ACHN (cell line): ENCODE data around the gene DPP3.
A peak's percentile ranks its signal among the peaks of the same experiment; 100 is the strongest.
"Not testable (repeated sequence)": the region's sequence is repeated elsewhere in the genome, so short reads cannot be mapped to it uniquely, and the experiment has no call there.

Experiments
- DNase-seq: peaks from one replicate; pipeline ENCODE4 v3.0.0-alpha.2; 2015
- in situ Hi-C: cut with HindIII; loops from 2 replicates; pipeline ENCODE4 v1.10.0; 2017; ENCODE audit warnings: low sequenced_read_pairs, low pct_ligation_motif_present, low pct_unique_long_range_greater_than_20kb

The DPP3 gene, protein sequence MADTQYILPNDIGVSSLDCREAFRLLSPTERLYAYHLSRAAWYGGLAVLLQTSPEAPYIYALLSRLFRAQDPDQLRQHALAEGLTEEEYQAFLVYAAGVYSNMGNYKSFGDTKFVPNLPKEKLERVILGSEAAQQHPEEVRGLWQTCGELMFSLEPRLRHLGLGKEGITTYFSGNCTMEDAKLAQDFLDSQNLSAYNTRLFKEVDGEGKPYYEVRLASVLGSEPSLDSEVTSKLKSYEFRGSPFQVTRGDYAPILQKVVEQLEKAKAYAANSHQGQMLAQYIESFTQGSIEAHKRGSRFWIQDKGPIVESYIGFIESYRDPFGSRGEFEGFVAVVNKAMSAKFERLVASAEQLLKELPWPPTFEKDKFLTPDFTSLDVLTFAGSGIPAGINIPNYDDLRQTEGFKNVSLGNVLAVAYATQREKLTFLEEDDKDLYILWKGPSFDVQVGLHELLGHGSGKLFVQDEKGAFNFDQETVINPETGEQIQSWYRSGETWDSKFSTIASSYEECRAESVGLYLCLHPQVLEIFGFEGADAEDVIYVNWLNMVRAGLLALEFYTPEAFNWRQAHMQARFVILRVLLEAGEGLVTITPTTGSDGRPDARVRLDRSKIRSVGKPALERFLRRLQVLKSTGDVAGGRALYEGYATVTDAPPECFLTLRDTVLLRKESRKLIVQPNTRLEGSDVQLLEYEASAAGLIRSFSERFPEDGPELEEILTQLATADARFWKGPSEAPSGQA

DNA sequence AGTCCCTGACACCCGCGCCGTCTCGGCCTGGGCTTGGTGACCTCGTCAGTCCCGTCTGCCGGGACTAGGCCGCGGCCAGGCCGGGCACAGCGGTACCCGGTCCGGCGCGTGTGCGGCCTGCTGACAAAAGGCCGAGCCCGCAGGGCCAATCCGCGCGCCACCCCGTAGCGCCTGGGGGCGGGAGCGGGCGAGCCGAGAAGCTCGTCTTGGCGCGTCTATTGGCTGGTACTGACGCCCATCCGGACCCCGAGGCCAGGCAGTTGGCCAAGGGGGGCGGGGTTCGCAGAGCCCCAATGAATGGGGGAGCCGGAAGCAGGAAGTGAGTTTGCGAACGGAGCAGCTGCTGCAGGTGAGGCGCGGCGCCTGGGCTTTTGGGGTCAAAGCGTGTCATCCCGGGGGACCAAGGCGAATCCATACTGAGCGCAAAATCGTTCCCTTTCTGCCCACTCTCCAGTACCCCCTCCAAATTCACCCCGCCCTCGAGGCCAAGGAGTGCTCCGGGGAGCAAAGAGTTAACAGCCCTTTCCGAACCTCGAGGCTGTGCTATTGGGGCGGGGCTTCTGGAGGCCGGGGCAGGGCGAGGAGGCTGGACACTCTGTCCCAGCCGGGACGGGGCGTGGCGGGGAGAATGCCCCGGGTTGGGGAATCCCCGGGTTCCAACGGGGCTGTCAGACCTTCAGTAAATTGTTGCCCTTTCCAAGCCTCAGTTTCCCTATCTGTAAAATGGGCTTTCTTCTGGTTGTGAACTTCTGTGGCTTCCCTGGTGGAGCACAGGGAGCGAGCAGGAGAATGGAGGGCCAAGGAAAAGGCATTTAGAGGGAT is at the start of gene DPP3:
Gene DPP3, plus strand, starts transcription at position 318 of the 822 bp plus-strand sequence. CDS start 1,767 bp downstream, outside the sequence.
- peak; percentile 96 for DNase-seq
- in situ Hi-C loops: no loop called here

DNA sequence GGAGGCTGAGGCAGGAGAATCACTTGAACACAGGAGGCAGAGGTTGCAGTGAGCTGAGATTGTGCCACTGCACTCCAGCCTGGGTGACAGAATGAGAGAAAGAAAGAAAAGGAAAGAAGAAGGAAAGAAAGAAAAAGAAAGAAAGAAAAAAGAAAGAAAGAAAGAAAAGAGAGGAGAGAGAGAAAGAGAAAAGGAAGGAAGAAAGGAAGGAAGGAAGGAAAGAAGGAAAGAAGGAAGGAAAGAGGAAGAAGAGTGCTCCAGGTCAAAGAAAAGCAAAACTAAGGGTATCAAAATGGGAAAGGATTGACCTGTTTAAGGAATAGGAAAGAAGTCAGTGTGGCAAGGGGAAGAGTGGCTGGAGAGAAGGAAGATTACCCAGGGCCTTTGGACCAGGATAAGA is 48.9 kb upstream of the DPP3 start:
- in situ Hi-C loops, DNase-seq: not testable (repeated sequence)

DNA sequence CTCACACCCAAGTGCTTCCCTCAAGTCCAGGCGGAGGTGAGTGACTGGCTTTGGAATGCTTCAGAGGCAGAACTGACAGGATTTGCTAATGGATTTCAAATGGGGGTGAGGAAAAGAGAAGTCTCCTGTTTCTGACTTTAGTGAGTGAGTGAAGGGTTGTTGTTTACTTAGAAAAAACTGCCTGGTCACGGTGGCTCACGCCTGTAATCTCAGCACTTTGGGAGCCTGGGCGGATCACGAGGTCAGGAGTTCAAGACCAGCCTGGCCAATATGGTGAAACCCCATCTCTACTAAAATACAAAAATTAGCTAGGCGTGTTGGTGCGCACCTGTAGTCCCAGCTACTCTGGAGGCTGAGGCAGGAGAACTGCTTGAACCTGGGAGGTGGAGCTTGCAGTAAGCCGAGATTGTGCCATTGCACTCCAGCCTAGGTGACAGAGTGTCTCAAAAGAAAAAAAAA is 48.3 kb upstream of the DPP3 start:
- DNase-seq, in situ Hi-C loops: not testable (repeated sequence)

DNA sequence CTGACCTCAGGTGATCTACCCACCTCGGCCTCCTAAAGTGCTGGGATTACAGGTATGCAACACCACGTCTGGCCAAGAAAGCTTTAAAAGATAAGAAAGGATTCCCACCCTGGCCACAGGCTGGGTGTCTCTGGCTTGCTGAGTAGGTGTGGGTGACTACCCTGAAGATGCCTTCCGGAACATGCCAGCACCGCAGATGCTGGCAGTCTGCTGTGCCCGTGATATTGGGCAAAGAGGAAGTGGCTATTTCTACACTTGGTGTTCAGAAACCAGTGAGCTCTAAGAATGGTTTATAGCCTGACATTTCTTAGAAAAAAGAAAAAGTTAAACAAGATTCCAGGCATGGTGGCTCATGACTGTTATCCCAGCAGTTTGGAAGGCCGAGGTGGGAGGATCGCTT is 47.6 kb upstream of the DPP3 start:
- in situ Hi-C loops: no loop called here

DNA sequence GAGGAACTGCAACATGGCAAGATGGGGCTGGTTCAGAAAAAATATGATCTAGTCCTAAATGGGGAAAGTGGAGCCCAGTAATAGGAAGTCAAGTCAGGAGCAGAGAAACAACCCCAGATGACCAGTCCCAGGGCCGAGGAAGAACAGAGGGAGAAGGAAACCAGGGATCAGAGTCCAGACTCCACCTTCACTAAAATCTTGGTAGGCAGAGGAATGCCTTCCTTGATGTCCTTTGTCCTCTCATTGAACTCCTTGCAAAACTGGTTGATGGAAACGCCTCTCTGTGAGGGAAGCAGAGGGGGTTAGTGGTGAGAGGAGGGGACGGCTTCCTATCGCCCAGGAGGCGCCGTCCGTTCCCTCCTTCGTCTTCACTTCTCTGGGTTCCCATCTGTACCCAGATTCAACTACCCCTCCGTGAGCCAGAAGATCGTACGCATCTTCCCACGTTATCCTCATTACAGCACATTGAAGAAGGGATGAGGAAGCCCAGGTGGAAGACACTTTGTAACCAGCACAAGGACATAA is 42.2 kb upstream of the DPP3 start:
- no peak for DNase-seq
- in situ Hi-C loops: no loop called here

More for the DNA sequence above, 47.6 kb upstream of the DPP3 start:
- no peak for DNase-seq

DNA sequence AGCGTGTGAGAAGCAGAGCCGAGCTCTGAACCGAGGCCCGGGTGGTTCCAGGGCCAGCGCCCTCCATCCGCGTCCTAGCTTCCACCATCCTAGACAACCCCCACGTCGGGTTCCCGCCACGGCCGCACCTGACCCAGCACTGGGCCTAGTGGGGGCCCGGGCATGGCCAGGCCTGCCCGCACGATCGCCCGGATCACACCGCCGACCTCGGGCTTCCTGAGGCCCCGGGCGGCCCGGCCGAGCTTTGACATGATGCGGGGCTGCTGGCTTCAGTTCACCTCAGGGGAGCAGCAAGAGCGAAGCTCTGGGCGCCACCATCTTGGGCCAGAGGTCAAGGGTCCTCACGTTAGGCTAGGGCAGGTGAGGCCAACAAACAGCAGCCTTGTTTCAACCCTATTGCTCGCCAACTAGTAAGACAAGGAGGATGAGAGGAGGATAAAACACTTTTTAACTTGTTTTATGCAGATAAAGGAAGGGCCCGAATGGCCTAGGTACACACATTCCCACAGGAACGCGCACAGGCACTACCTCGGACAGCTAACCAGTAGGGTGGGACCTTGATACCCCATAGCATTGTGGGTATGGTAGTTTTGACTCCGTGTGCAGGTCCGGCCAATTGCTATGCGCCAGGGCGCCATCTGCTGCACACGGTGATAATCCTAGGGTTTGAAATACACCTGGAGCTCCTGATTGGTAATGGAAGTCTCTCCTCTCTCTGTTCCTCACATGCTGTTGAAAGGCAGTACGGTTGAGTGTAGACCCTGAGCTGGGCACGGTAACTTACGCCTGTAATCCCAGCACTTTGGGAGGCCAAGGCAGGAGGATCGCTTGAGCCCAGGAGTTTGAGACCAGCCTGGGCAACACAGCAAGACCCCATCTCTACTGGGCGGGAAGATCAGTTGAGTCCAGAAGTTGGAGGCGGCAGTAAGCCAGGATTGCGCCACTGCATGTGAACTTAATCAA is 41.4 kb upstream of the DPP3 start, which contains the start of gene MRPL11:
Gene MRPL11, minus strand, starts transcription at position 345 of the 963 bp plus-strand sequence. Its CDS starts 94 bp downstream, at position 251.
- peak; percentile 92 for DNase-seq
- in situ Hi-C loops: no loop called here

DNA sequence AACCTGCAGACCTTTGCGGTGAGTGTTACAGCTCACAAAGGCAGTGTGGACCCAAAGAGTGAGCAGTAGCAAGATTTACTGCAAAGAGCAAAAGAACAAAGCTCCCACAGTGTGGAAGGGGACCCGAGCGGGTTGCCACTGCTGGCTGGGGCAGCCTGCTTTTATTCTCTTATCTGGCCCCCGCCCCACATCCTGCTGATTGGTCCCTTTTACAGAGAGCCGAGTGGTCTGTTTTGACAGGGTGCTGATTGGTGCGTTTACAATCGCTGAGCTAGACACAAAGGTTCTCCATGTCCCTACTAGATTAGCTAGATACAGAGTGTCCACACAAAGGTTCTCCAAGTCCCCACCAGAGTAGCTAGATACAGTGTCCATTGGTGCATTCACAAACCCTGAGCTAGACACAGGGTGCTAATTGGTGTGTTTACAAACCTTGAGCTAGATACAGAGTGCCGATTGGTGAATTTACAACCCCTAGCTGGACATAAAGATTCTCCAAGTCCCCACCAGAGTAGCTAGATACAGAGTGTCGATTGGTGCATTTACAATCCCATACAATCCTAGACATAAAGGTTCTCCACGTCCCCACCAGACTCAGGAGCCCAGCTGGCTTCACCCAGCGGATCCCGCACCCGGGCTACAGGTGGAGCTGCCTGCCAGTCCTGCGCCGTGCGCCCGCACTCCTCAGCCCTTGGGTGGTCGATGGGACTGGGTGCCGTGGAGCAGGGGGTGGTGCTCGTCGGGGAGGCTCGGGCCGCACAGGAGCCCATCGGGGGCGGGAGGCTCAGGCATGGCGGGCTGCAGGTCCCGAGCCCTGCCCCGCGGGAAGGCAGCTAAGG is 39.9 kb upstream of the DPP3 start:
- in situ Hi-C loops, DNase-seq: not testable (repeated sequence)

DNA sequence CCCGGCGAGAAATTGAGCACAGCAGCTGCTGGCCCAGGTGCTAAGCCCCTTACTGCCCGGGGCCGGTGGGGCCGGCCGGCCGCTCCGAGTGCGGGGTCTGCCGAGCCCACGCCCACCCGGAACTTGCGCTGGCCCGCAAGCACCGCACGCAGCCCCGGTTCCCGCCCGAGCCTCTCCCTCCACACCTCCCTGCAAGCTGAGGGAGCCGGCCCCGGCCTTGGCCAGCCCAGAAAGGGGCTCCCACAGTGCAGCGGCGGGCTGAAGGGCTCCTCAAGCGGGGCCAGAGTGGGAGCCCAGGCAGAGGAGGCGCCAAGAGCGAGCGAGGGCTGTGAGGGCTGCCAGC is 39.3 kb upstream of the DPP3 start:
- in situ Hi-C loops, DNase-seq: not testable (repeated sequence)

DNA sequence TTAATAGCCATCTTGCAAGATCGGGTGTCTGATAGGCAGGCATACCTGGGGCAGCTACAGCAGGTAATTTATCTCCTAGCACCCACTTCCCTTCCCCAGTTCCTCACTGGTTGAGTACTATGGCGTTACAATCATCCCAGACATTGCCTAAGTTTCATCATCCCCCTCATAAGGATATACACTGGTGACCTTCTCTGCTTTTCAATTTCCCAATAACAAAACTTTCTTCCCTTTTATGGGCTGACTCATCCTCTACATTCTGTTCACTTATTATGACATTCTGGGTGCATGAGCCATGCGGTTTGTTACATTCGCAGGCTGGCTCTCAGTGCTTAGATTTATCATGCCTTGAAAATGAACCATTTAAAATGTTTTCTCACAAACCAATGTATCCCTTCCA is 36.6 kb upstream of the DPP3 start:
- in situ Hi-C loops: no loop called here
- no peak for DNase-seq

DNA sequence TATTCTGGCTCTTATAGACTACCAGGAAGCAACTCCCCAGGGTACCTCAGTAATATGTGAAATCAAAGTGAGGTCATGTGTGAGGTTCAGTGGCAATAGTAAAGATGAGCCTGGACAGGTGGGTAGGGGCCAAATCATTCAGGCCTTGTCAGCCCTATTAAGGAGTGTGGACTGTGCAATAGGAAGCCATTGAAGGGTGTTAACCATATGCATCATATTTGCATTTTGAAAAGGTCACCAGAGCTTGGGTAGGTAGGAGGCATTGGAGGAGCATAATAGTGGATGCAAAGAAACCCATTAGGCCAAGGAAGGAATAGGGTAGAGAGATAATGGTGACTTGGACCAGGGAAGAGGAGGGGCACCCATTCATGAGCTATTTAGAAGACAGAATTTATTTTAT is 33.2 kb upstream of the DPP3 start:
- in situ Hi-C loops: no loop called here
- DNase-seq: no peak

DNA sequence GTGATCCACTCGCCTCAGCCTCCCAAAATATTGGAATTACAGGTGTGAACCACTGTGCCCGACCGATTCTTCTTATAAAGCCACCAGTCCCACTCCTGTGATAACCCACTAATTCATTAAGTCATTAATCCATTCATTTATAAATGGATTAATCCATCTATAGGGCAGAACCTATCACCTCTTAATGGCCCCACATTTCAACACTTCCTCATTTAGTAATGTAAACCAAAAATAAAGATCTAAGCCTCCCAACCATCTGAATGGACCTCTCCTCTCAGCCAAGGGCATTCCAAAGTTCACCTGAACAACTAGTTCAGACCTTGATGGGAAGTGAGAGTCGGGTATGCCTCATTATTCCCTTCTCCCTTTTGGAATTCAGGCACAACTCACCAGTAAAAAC is 31.7 kb upstream of the DPP3 start:
- in situ Hi-C loops: no loop called here
- no peak for DNase-seq

DNA sequence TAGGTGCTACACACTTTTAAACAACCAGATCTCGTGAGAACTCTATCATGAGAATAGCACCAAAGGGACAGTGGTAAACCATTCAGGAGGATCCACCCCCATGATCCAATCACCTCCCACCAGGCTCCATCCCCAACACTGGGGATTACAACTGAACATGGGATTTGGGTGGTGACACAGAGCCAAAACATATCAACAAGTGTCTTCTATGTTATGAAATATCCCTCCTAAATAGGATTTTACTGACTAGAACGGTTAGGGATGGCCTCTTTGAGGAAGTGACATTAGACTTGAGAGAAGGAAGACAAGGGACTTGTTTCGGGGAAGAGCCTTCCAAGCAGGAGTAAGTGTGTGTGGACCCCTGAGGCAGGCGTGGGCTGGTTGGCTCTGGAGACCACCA is 29.7 kb upstream of the DPP3 start:
- DNase-seq: no peak
- in situ Hi-C loops: no loop called here

DNA sequence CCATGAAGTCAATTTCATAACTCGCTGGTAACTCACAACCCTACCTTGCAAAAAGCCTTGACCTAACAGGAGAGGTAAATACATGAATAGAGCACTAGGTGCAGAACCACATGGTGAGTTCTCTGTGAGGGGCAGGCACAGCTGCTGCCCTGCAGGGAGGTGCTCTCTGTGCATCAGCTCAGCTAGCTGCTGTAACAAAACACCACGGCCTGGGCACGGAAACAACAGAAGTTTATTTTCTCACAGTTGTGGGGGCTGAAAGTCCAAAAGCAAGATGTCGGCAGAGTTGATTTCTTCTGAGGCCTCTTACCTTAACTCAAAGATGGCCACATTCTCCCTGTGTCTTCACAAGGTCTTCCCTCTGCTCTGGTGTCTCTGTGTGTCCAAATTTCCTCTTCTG is 28.6 kb upstream of the DPP3 start:
- in situ Hi-C loops: no loop called here
- DNase-seq: no peak

DNA sequence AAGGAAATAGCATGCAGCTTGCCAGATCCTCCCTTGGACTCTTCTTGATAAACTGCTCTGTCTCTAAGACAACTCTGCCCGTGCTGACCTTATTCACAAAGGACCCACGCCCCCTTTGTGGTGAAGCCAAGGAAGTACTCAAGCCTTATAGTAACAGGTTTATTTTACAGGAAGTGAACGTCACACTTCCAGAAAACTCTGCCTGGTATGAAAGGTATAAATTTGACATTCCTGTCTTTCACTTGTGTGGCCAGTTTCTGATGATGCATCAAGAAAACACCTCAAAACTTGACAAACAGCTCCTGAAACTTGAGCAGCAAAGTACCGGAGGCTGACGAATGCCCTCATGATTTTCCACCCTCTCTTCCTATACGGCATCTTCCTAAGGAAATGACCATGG is 26.0 kb upstream of the DPP3 start:
- in situ Hi-C loops: no loop called here
- DNase-seq: no peak

DNA sequence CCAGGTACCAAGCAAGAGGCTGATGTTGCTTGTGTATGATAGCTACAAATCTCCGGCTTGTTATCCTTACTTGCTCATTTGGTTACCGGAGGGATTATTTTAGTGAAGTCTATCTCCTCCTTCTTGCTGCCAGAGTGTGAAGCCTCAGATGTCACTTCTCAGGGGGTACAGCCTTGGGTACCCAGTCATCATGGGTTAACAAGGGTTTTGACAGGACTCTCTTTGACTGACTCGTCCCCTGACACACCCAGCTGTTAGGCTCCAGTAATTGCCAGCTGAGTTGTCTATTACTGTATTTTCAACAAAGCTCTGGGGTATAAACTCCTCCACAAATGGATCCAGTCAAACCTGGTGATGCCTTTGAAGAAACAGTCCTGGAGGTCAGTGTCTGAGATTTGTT is 25.4 kb upstream of the DPP3 start:
- DNase-seq: no peak
- in situ Hi-C loops: no loop called here

DNA sequence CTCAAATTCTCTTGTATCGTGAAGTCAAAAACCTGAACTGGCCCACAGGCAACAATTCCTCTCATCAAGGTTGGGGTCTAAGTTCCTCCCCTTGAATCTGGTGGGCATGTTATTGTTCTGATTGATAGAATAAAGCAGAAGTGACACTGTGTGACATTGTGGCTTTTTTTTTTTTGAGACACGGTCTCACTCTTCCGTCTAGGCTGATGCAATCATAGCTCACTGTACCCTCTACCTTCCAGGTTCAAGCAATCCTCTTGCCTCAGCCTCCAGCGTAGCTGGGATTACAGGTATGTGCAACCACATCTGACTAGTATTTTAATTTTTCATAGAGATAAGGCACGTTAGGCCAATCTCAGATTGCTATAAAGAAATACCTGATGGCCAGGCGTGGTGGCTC is 22.4 kb upstream of the DPP3 start:
- DNase-seq: no peak

More for the DNA sequence above, 22.4 kb upstream of the DPP3 start:
- in situ Hi-C loops: no loop called here
